Fibroblast of villous mesenchyme (primary cell): ENCODE results near the gene SHROOM3. TPM values are rescaled to one million over a fixed set of nuclear protein-coding genes. Genes with fewer than 3 reads are reported as not detected.

Experiments
- DNase-seq: peaks from one replicate; pipeline ENCODE4 v3.0.0-alpha.2; 2010; ENCODE audit warnings: low read depth
- H3K4me3 ChIP-seq: 2 replicates; pipeline ENCODE4 v1.5.1; 2011; ENCODE audit warnings: low read depth, mild to moderate bottlenecking, low read length
- CTCF ChIP-seq: IDR thresholded peaks from 2 replicates; pipeline ENCODE4 v1.5.1; 2012; ENCODE audit warnings: low read depth, mild to moderate bottlenecking, low read length; ENCODE audit not compliant: insufficient read depth
- total RNA-seq: library from RNA; depleted of rRNA; stranded (reverse); fragments of >200 nt; gene quantifications from 2 replicates; pipeline ENCODE4 v1.2.3, GENCODE V29; 2012

The SHROOM3 gene
- total RNA-seq, 1 donor: 27.6 TPM

GRCh38 chr4:76430519-76431388, 4.3 kb upstream of the SHROOM3 start:
- H3K4me3 ChIP-seq: no peak overlapping the region
- DNase-seq: peak; percentile 61
- peak; percentile 66 for TF ChIP-seq CTCF

DNA sequence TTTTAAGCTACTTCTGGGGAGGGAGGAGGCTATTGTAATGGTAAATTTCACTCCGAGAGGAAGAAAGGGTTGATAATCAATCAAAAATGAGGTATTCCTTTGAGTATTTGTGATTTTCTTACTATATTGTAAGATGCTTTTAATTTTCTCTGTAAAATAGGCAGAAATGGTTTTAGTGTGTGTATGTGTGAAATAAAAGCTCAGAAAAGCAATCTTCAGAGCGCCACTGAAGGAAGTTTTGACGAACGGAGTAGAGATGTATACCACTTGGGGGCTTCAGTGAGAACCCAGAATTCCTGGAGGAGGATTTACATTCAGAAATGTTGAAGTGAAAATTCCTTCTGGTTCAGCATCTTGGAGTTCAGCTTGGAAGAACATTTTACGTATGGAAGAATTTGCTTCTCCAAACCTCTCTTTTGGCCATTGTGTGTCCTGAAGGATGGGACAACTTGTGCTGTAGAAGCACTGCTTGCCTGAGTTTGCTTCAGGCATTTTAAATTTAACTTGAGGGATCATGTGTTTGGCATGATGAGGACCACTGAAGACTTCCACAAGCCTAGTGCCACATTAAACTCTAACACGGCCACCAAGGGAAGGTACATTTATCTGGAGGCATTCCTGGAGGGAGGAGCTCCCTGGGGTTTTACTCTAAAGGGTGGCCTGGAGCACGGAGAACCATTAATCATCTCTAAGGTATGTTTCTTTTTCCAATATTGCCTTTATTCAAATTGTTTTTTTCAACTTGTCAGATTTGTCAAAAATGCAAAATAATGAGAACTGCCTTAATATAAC, 695 bp downstream of the SHROOM3 start:
- DNase-seq: no peak
- no peak overlapping the region for H3K4me3 ChIP-seq
- TF ChIP-seq CTCF: no peak

- DNase-seq: no peak
- no peak for TF ChIP-seq CTCF
- H3K4me3 ChIP-seq: no peak overlapping the region
Measured at GRCh38 chr4:76439491-76439890, 4.5 kb downstream of the SHROOM3 start.

DNA sequence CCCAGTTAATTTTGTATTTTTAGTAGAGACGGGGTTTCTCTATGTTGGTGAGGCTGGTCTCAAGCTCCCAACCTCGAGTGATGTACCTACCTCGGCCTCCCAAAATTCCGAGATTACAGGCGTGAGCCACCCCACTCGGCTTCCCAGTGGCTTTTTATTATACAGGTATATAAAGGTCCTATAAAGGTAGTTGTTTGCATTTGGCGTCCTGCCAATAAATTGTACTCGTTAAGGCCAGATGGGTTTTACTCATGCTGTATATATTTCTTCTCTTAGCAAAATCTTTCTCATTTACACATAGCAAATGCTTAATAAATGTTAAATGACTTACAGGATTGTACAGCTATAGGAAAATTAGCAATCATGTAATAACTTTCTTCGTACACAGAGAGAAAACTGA, 6.9 kb downstream of the SHROOM3 start:
- no peak for TF ChIP-seq CTCF
- no peak overlapping the region for H3K4me3 ChIP-seq
- no peak for DNase-seq

GRCh38 chr4:76442807-76443206, 7.8 kb downstream of the SHROOM3 start:
- no peak for TF ChIP-seq CTCF
- no peak overlapping the region for H3K4me3 ChIP-seq
- no peak for DNase-seq

GRCh38 chr4:76443376-76443775, 8.3 kb downstream of the SHROOM3 start:
- no peak for DNase-seq
- TF ChIP-seq CTCF: no peak
- no peak overlapping the region for H3K4me3 ChIP-seq
